Measurements from ENCODE around the gene TRAF7. TPM values are rescaled to one million over a fixed set of nuclear protein-coding genes. Genes with fewer than 3 reads are reported as not detected.

TRAF7 gene
- total and polyA plus RNA-seq, 2 of the 13 experiments (the other 11 are each of a cell fraction or from before 2014, with no cell fraction given), result 47.9 to 65.6 TPM

- TF ChIP-seq ZNF546 (CRISPR knock-in tag; conservative IDR thresholded peaks at IDR 0.05) (no peak), RBM39 (IDR thresholded peaks at IDR 0.05; ENCODE audit: low read depth, low read length, poor library complexity, severe bottlenecking) (no peak), ATM (IDR thresholded peaks at IDR 0.05; ENCODE audit: borderline replicate concordance) (no peak), TIGD3 (CRISPR knock-in tag; IDR thresholded peaks at IDR 0.05; ENCODE audit: borderline replicate concordance) (no peak), JUNB (CRISPR knock-in tag; IDR thresholded peaks at IDR 0.05; ENCODE audit: borderline replicate concordance) (no peak), PHF5A (CRISPR knock-in tag; IDR thresholded peaks at IDR 0.05; ENCODE audit: low read depth, unreplicated experiment) (no peak), FOXK2 (IDR thresholded peaks at IDR 0.05) (no peak), RAD21 (CRISPR knock-in tag; IDR thresholded peaks at IDR 0.05) (peak; percentile 36; the same call in 1 of the 2 replicates), ZNF713 (CRISPR knock-in tag; IDR thresholded peaks at IDR 0.05) (no peak), ZBTB40 (IDR thresholded peaks at IDR 0.05) (no peak), ZBTB40 (CRISPR knock-in tag; IDR thresholded peaks at IDR 0.05) (peak; percentile 16; the same call in 1 of the 2 replicates), ZBTB38 (CRISPR knock-in tag; IDR thresholded peaks at IDR 0.05) (no peak; the same call in 1 of the 2 replicates), MYC (CRISPR knock-in tag; IDR thresholded peaks at IDR 0.05; ENCODE audit: borderline replicate concordance) (no peak; the same call in 1 of the 2 replicates), ATAD3A (CRISPR knock-in tag; IDR thresholded peaks at IDR 0.05) (no peak), IRX3 (CRISPR knock-in tag; IDR thresholded peaks at IDR 0.05; ENCODE audit: borderline replicate concordance, low read depth) (no peak), FOXP1 (IDR thresholded peaks at IDR 0.05) (no peak), FOXP1 (CRISPR knock-in tag; IDR thresholded peaks at IDR 0.05) (no peak), DNMT1 (CRISPR knock-in tag; IDR thresholded peaks at IDR 0.05) (peak; percentile 74; the same call in 1 of the 2 replicates), ZNF737 (CRISPR knock-in tag; IDR thresholded peaks at IDR 0.05; ENCODE audit: borderline replicate concordance) (no peak), U2AF1 (optimal IDR thresholded peaks at IDR 0.05; ENCODE audit: low read depth, low read length) (no peak), HOXA9 (CRISPR knock-in tag; IDR thresholded peaks at IDR 0.05; ENCODE audit: borderline replicate concordance) (no peak)
These were observed 7.8 kb downstream of the TRAF7 start (continued) for GRCh38 chr16:2163211-2163881.
